H9 (cell line): ENCODE data around the gene OR4C45. TPM values are rescaled to one million over a fixed set of nuclear protein-coding genes. Genes with fewer than 3 reads are reported as not detected.

Source experiments
- DNase-seq: peaks from one replicate; pipeline ENCODE4 v3.0.0-alpha.2; 2017
- H2AFZ ChIP-seq: one replicate; pipeline ENCODE4 v1.6.1; 2013; ENCODE audit warnings: mild to moderate bottlenecking, low read length, control low read depth, moderate library complexity
- H2AK5ac ChIP-seq: 2 replicates; pipeline ENCODE4 v1.6.1; 2013; ENCODE audit warnings: low read length, control low read depth, mixed read lengths; ENCODE audit not compliant: insufficient read length
- H2BK120ac ChIP-seq: one replicate; pipeline ENCODE4 v1.6.1; 2013; ENCODE audit warnings: low read depth, mild to moderate bottlenecking, low read length, control low read depth, inconsistent platforms; ENCODE audit not compliant: poor library complexity, severe bottlenecking
- H2BK12ac ChIP-seq: 2 replicates; pipeline ENCODE4 v1.6.1; 2013; ENCODE audit warnings: low read length, control low read depth, mixed read lengths, low read depth; ENCODE audit not compliant: insufficient read length
- H2BK15ac ChIP-seq: 2 replicates; pipeline ENCODE4 v1.6.1; 2013; ENCODE audit warnings: low read depth, low read length, control low read depth
- H2BK20ac ChIP-seq: one replicate; pipeline ENCODE4 v1.6.1; 2013; ENCODE audit warnings: low read depth, mild to moderate bottlenecking, low read length, control low read depth, inconsistent platforms; ENCODE audit not compliant: poor library complexity, severe bottlenecking
- H2BK5ac ChIP-seq: 2 replicates; pipeline ENCODE4 v1.6.1; 2013; ENCODE audit warnings: low read length, control low read depth, mixed read lengths; ENCODE audit not compliant: insufficient read length
- H3K14ac ChIP-seq: 2 replicates; pipeline ENCODE4 v1.6.1; 2013; ENCODE audit warnings: low read length, control low read depth; ENCODE audit not compliant: insufficient read depth
- H3K18ac ChIP-seq: 2 replicates; pipeline ENCODE4 v1.6.1; 2013; ENCODE audit warnings: low read depth, mild to moderate bottlenecking, mixed read lengths, low read length, control low read depth; ENCODE audit not compliant: insufficient read length
- H3K23ac ChIP-seq: 2 replicates; pipeline ENCODE4 v1.6.1; 2013; ENCODE audit warnings: low read length, control low read depth, mixed read lengths, low read depth; ENCODE audit not compliant: insufficient read length
- H3K23me2 ChIP-seq: 2 replicates; pipeline ENCODE4 v1.6.1; 2013; ENCODE audit warnings: low read depth, mild to moderate bottlenecking, mixed read lengths, low read length, control low read depth; ENCODE audit not compliant: insufficient read length, poor library complexity, severe bottlenecking
- H3K27ac ChIP-seq: 2 replicates; pipeline ENCODE4 v1.5.1; 2013; ENCODE audit warnings: low read length, control low read depth, mixed read lengths, low read depth; ENCODE audit not compliant: insufficient read length
- H3K27me3 ChIP-seq: 2 replicates; pipeline ENCODE4 v1.6.1; 2013; ENCODE audit warnings: low read length, control low read depth, inconsistent platforms; ENCODE audit not compliant: insufficient read depth
- H3K4ac ChIP-seq: 2 replicates; pipeline ENCODE4 v1.6.1; 2013; ENCODE audit warnings: low read depth, mild to moderate bottlenecking, control low read depth, inconsistent platforms, low read length, moderate library complexity
- H3K4me1 ChIP-seq: 2 replicates; pipeline ENCODE4 v1.6.1; 2013; ENCODE audit warnings: low read length, control low read depth, inconsistent platforms; ENCODE audit not compliant: insufficient read depth
- H3K4me2 ChIP-seq: 2 replicates; pipeline ENCODE4 v1.6.1; 2013; ENCODE audit warnings: low read length, control low read depth, mixed read lengths; ENCODE audit not compliant: insufficient read length, insufficient read depth
- H3K56ac ChIP-seq: 2 replicates; pipeline ENCODE4 v1.6.1; 2013; ENCODE audit warnings: low read depth, mild to moderate bottlenecking, mixed read lengths, low read length, control low read depth; ENCODE audit not compliant: insufficient read length
- H3K79me1 ChIP-seq: 2 replicates; pipeline ENCODE4 v1.6.1; 2013; ENCODE audit warnings: low read depth, mild to moderate bottlenecking, moderate library complexity, low read length, control low read depth, inconsistent platforms; ENCODE audit not compliant: insufficient read depth, poor library complexity, severe bottlenecking
- H3K79me2 ChIP-seq: 2 replicates; pipeline ENCODE4 v1.6.1; 2013; ENCODE audit warnings: low read length, control low read depth, inconsistent platforms; ENCODE audit not compliant: insufficient read depth
- H3K9ac ChIP-seq: 2 replicates; pipeline ENCODE4 v1.6.1; 2013; ENCODE audit warnings: low read length, control low read depth, mixed read lengths; ENCODE audit not compliant: insufficient read length; ENCODE audit errors: extremely low read depth
- H3K9me3 ChIP-seq: one replicate; pipeline ENCODE4 v1.6.1; 2013; ENCODE audit warnings: low read depth, low read length, inconsistent platforms; ENCODE audit not compliant: control insufficient read depth
- H3T11ph ChIP-seq: one replicate; pipeline ENCODE4 v1.6.1; 2013; ENCODE audit warnings: mild to moderate bottlenecking, low read length, control low read depth, inconsistent platforms
- H4K20me1 ChIP-seq: one replicate; pipeline ENCODE4 v1.6.1; 2013; ENCODE audit not compliant: control insufficient read depth, insufficient read length, insufficient read depth
- H4K5ac ChIP-seq: 2 replicates; pipeline ENCODE4 v1.6.1; 2013; ENCODE audit warnings: low read depth, mild to moderate bottlenecking, mixed read lengths, low read length, control low read depth; ENCODE audit not compliant: insufficient read length
- H4K8ac ChIP-seq: replicated peaks from 2 replicates; pipeline ENCODE4 v1.6.1; 2013; ENCODE audit warnings: low read length, control low read depth, mixed read lengths, low read depth; ENCODE audit not compliant: insufficient read length
- H4K91ac ChIP-seq: 2 replicates; pipeline ENCODE4 v1.6.1; 2013; ENCODE audit warnings: low read depth, mild to moderate bottlenecking, moderate library complexity, mixed read lengths, low read length, control low read depth; ENCODE audit not compliant: insufficient read length
- H3K27ac Mint-ChIP-seq, 3 experiments: 2 replicates in 2 of 3; 3 replicates in 1 of 3; pipeline ENCODE4 v1.8.0; 2020 to 2021; ENCODE audit warnings: mixed read lengths in 3 of 3, mild to moderate bottlenecking in 1 of 3, moderate library complexity in 1 of 3
- H3K27me3 Mint-ChIP-seq: 2 replicates; pipeline ENCODE4 v1.8.0; 2021; ENCODE audit warnings: low read depth, mild to moderate bottlenecking, moderate library complexity, mixed read lengths
- H3K36me3 Mint-ChIP-seq, 3 experiments: 2 replicates in 2 of 3; 3 replicates in 1 of 3; pipeline ENCODE4 v1.8.0; 2020 to 2021; ENCODE audit warnings: low read depth in 3 of 3, mixed read lengths in 3 of 3; ENCODE audit not compliant: insufficient read depth in 1 of 3
- H3K4me1 Mint-ChIP-seq, 2 experiments: 2 replicates each; pipeline ENCODE4 v1.8.0; 2020; ENCODE audit warnings: mixed read lengths in 2 of 2
- H3K4me3 Mint-ChIP-seq, 2 experiments: 2 replicates in 1 of 2; 3 replicates in 1 of 2; pipeline ENCODE4 v1.8.0; 2020 to 2021; ENCODE audit warnings: mild to moderate bottlenecking in 2 of 2, mixed read lengths in 2 of 2, moderate library complexity in 1 of 2
- H3K9me3 Mint-ChIP-seq, 2 experiments: 2 replicates in 1 of 2; 3 replicates in 1 of 2; pipeline ENCODE4 v1.8.0; 2020; ENCODE audit warnings: mild to moderate bottlenecking in 2 of 2, mixed read lengths in 2 of 2, moderate library complexity in 1 of 2
- WGBS: extraction: QIAGEN DNeasy Blood & Tissue Kit; methylation state at CpG from one replicate; pipeline ENCODE4 v1.1.7; 2013; ENCODE audit warnings: missing lambda C conversion rate, low lambda C conversion rate, mixed read lengths; ENCODE audit not compliant: insufficient read length; ENCODE audit errors: extremely low coverage; 5-methylcytosine and 5-hydroxymethylcytosine counted together
- total RNA-seq: library from RNA; stranded (reverse); gene quantifications from 2 replicates; pipeline ENCODE4 v1.2.1, GENCODE V29; 2021
- TF ChIP-seq, protein P1 (sequence below): fragments of 200-600 bp; sonication (generic); conservative IDR thresholded peaks from 3 replicates; pipeline ENCODE4 v1.8.0; 2021; ENCODE audit warnings: antibody characterized with exemption, mild to moderate bottlenecking

The OR4C45 gene
- total RNA-seq, 1 experiment from 2014 or later, result not detected

DNA sequence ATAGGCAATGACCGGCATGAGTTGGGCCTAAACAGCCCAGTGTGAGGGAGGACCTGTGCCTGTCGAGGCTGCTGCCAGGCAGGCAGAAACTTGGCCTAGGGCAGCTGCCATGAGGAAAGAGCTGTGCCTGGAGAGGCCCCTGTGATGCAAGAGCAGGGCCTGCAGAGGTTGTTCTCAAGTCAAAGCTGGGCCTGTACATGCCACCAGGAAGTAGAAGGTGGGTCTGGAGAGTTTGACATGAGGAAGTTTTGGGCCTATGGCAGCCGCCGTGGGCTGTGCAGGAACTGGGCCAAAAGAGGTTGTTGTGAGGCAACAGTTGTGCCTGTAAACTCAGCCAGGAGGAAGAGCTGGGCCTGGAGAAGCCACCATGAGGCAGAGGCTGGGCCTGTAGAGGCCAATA is 43.2 kb downstream of the OR4C45 start:
- H3K4me1 Mint-ChIP-seq, result no peaks in the 10 kb centered on the region
- Histone ChIP-seq H3K23ac (no peak overlapping the region), H2BK120ac (no peak overlapping the region), H2BK5ac (no peak overlapping the region), H4K91ac (no peak overlapping the region), H3K4me2 (no peak overlapping the region), H3K27ac (no peak overlapping the region), H2BK12ac (no peak overlapping the region), H2AFZ (no peak overlapping the region), H2BK15ac (no peak overlapping the region), H3K4ac (no peak overlapping the region), H3K9me3 (peaks cover 100% of the 10 kb centered on the region), H2BK20ac (no peak overlapping the region), H3K27me3 (no peaks in the 10 kb centered on the region), H4K8ac (no peak overlapping the region), H3K9ac (no peak overlapping the region), H3K4me1 (no peaks in the 10 kb centered on the region), H3K18ac (no peak overlapping the region), H2AK5ac (no peak overlapping the region), H3K56ac (no peak overlapping the region), H3K23me2 (no peaks in the 10 kb centered on the region), H4K5ac (no peak overlapping the region), H3K79me1 (no peaks in the 10 kb centered on the region), H3T11ph (no peak overlapping the region), H3K79me2 (no peaks in the 10 kb centered on the region), H4K20me1 (no peaks in the 10 kb centered on the region), H3K14ac (no peak overlapping the region)
- no peak overlapping the region for H3K27ac Mint-ChIP-seq
- DNase-seq, result no peak
- H3K27me3 Mint-ChIP-seq, result peaks cover 14% of the 10 kb centered on the region
- TF ChIP-seq, protein P1, sequence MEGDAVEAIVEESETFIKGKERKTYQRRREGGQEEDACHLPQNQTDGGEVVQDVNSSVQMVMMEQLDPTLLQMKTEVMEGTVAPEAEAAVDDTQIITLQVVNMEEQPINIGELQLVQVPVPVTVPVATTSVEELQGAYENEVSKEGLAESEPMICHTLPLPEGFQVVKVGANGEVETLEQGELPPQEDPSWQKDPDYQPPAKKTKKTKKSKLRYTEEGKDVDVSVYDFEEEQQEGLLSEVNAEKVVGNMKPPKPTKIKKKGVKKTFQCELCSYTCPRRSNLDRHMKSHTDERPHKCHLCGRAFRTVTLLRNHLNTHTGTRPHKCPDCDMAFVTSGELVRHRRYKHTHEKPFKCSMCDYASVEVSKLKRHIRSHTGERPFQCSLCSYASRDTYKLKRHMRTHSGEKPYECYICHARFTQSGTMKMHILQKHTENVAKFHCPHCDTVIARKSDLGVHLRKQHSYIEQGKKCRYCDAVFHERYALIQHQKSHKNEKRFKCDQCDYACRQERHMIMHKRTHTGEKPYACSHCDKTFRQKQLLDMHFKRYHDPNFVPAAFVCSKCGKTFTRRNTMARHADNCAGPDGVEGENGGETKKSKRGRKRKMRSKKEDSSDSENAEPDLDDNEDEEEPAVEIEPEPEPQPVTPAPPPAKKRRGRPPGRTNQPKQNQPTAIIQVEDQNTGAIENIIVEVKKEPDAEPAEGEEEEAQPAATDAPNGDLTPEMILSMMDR, result no peak
- peaks cover 52 to 65% (median 56%) of the 10 kb centered on the region in 3 experiments for H3K36me3 Mint-ChIP-seq
- no peak overlapping the region for H3K4me3 Mint-ChIP-seq
- WGBS, result no CpG with 5 or more reads among the region's 4 CpGs
- peaks cover 99% of the 10 kb centered on the region in 2 experiments for H3K9me3 Mint-ChIP-seq
